MM.1S (cell line): Measurements from ENCODE around the gene ENDOU.

Experiments
- EZH2 ChIP-seq: fragments of 300-600 bp; sonication (generic); optimal IDR thresholded peaks from 2 replicates; pipeline ENCODE3; 2017; ENCODE audit warnings: low read depth, mild to moderate bottlenecking, antibody characterized with exemption, low read length, mixed read lengths
- TF ChIP-seq, protein P1 (sequence below): fragments of 300-600 bp; sonication (generic); IDR thresholded peaks from 2 replicates; pipeline ENCODE4 v1.5.1; 2016; ENCODE audit warnings: antibody characterized with exemption, low read length, mixed read lengths

DNA sequence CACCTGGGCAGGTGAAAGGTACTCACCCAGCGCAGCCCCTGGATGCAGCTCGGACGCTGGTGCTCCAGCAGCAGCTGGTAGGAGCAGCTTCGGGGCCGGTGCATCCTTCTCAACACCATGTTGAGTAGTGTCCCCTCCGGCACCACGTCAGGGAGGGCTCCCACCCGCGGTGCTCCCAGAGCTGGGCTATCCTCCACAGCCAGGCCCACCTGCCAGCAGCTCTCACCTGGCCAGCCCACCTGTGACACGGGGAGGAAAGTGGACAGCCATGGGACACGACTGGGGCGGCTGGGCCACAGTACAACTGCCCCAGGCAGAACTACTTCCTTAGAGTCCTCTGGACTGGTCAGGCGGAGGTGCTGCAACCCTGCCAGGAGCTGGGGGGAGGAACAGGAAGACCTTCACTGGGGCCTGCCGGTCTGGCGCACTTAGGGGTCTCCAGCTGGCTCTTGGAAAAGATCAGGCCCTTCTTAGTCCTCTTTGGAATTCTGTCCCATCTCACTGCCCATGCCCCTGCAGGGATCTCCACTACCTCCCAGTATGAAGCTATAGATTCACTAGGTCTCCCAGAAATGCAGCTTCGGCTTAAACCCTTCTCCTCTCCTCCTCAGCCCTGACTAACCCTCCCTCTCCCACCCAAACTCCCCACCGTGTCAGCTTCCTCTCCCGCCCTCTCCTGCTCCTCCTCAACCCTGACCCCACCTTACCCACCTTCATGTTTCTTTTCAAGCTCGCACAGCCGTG, 32.7 kb upstream of the ENDOU start:
- TF ChIP-seq, protein P1, sequence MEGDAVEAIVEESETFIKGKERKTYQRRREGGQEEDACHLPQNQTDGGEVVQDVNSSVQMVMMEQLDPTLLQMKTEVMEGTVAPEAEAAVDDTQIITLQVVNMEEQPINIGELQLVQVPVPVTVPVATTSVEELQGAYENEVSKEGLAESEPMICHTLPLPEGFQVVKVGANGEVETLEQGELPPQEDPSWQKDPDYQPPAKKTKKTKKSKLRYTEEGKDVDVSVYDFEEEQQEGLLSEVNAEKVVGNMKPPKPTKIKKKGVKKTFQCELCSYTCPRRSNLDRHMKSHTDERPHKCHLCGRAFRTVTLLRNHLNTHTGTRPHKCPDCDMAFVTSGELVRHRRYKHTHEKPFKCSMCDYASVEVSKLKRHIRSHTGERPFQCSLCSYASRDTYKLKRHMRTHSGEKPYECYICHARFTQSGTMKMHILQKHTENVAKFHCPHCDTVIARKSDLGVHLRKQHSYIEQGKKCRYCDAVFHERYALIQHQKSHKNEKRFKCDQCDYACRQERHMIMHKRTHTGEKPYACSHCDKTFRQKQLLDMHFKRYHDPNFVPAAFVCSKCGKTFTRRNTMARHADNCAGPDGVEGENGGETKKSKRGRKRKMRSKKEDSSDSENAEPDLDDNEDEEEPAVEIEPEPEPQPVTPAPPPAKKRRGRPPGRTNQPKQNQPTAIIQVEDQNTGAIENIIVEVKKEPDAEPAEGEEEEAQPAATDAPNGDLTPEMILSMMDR = no peak
- TF ChIP-seq EZH2 = no peak
